Hematopoietic multipotent progenitor cell treated with erythropoietin and hydrocortisone succinate and interleukin-3 and kit ligand, for 6 days (in vitro differentiated cells): ENCODE measurements around the gene AIG1.
"Not testable (repeated sequence)": the region's sequence is repeated elsewhere in the genome, so short reads cannot be mapped to it uniquely, and the experiment has no call there.

Source experiments
- DNase-seq: peaks from one replicate; pipeline ENCODE4 v3.0.0-alpha.2; 2015

The AIG1 gene

GRCh38 chr6:143336446-143337152 lies 275.9 kb downstream of the AIG1 start:
- DNase-seq: no peak

- DNase-seq: peak; percentile 54
Observed at GRCh38 chr6:143337201-143337949, 276.7 kb downstream of the AIG1 start.

- DNase-seq: no peak
Observed at GRCh38 chr6:143339223-143339622, 278.5 kb downstream of the AIG1 start.

GRCh38 chr6:143345477-143345876 lies 284.8 kb downstream of the AIG1 start:
- not testable (repeated sequence) for DNase-seq

GRCh38 chr6:143346004-143346403 lies 285.3 kb downstream of the AIG1 start:
- peak; percentile 4 for DNase-seq

GRCh38 chr6:143348531-143348930 lies 287.8 kb downstream of the AIG1 start:
- no peak for DNase-seq

- no peak for DNase-seq
Observed at GRCh38 chr6:143349530-143349929, 288.8 kb downstream of the AIG1 start.

- DNase-seq: no peak
Observed at GRCh38 chr6:143356101-143356880, 295.6 kb downstream of the AIG1 start.

GRCh38 chr6:143357152-143357551 lies 296.5 kb downstream of the AIG1 start:
- no peak for DNase-seq

- DNase-seq: no peak
Observed at GRCh38 chr6:143357561-143358255, 297.0 kb downstream of the AIG1 start.

GRCh38 chr6:143361536-143362191 lies 301.0 kb downstream of the AIG1 start:
- no peak for DNase-seq

- DNase-seq: no peak
Observed at GRCh38 chr6:143362192-143362558, 301.5 kb downstream of the AIG1 start.

- DNase-seq: no peak
Observed at GRCh38 chr6:143363299-143363698, 302.6 kb downstream of the AIG1 start.

- peak; percentile 10 for DNase-seq
Observed at GRCh38 chr6:143368426-143368825, 307.7 kb downstream of the AIG1 start.

- DNase-seq: no peak
Observed at GRCh38 chr6:143369971-143370370, 309.3 kb downstream of the AIG1 start.

GRCh38 chr6:143370812-143371370 lies 310.2 kb downstream of the AIG1 start:
- DNase-seq: no peak

GRCh38 chr6:143372199-143372882 lies 311.7 kb downstream of the AIG1 start:
- no peak for DNase-seq

GRCh38 chr6:143374014-143374413 lies 313.3 kb downstream of the AIG1 start:
- DNase-seq: no peak

GRCh38 chr6:143375022-143375585 lies 314.4 kb downstream of the AIG1 start:
- no peak for DNase-seq

GRCh38 chr6:143376375-143376774 lies 315.7 kb downstream of the AIG1 start:
- DNase-seq: no peak

- no peak for DNase-seq
Observed at GRCh38 chr6:143376861-143377260, 316.2 kb downstream of the AIG1 start.
